Adipose tissue (tissue), 3 donors: ENCODE data around the gene KLF16. TPM values are rescaled to one million over a fixed set of nuclear protein-coding genes. Genes with fewer than 3 reads are reported as not detected.

Experiments
- H3K27ac ChIP-seq: one replicate; pipeline ENCODE4 v1.5.1; 2013; ENCODE audit warnings: low read depth, low read length
- WGBS, 3 donors: extraction: QIAGEN DNeasy Blood & Tissue Kit; methylation state at CpG; one replicate each; pipeline ENCODE4 v1.1.7; 2013; 5-methylcytosine and 5-hydroxymethylcytosine counted together
- polyA plus RNA-seq, 3 donors: library from polyadenylated mRNA; stranded (reverse); fragments of 200-250 nt; gene quantifications; one replicate each; pipeline ENCODE4 v1.2.3, GENCODE V29; 2013
- donor health status: healthy with polysubstance abuse.
- donor health status: Bipolar disorder and iron deficiency.
- donor health status: healthy.

Gene KLF16
- polyA plus RNA-seq, 3 donors: 3.7 to 14.4 (median 9.8) TPM

DNA sequence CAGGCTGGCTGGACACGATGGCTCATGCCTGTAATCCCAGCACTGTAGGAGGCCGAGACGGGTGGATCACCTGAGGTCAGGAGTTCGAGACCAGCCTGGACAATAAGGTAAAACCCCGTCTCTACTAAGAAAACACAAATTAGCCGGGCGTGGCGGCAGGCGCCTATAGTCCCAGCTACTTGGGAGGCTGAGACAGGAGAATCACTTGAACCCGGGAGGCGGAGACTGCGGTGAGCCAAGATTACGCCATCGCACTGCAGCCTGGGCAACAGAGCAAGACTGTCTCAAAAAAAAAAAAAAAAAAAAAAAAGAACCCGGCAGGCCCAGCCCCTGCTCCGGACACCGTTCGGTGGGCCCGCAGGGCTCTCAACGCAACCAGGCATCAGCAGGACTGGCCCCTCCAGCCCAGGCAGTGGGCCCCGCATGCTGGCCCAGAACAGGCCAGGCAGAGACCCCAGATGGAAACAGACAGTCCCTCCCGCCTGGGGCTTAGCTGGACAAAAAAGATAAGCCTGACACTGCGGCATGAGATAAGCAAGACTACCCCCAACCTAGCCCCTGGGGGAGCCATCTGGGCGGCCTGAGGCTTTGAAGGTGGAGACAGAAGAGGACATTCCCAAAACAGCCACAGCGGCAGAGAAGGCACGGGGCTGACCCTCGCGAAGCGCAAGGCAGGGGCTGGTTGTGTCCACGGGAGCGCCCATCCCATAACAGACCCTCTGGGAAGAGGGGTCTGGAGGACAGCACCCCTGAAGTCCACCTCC lies 26.7 kb downstream of the KLF16 start:
- no peak overlapping the region for H3K27ac ChIP-seq
- 84 to 93% (median 91%) methylated on average over 30 to 31 of the region's 31 CpGs for WGBS, 3 donors

- no peak overlapping the region for H3K27ac ChIP-seq
- WGBS, 3 donors: 46 to 70% (median 62%) methylated on average over 13 to 15 of the region's 15 CpGs
Observed at GRCh38 chr19:1833540-1833939, 29.8 kb downstream of the KLF16 start.

DNA sequence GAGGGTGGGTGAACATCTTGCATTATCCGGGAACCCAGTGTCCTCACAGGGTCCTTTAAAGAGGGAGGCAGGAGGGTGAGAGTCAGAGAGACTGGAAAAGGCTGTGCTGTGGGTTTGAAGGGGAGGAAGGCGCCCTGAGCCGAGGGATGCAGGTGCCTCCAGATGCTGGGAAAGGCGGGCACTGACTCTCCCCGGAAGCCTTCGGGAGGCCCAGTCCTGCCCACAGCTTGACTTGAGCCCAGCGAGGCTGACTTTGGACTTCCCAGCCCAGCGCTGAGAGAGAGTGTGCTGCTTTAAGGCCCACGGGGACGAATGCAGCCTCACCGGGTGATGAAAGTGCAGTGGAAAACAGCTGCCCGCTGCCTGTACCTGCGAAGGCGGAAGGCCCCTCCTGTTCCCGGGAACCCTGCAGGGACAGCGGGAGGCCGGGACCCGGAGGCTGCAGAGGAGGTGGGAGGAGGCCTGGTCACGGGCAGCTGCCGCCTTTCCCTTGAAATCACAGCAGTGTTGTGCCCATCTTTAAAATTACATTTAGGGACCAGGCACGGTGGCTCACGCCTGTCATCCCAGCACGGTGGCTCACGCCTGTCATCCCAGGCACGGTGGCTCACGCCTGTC lies 31.2 kb downstream of the KLF16 start:
- H3K27ac ChIP-seq: no peak overlapping the region
- 87 to 95% (median 90%) methylated on average over 26 of the region's 26 CpGs for WGBS, 3 donors

DNA sequence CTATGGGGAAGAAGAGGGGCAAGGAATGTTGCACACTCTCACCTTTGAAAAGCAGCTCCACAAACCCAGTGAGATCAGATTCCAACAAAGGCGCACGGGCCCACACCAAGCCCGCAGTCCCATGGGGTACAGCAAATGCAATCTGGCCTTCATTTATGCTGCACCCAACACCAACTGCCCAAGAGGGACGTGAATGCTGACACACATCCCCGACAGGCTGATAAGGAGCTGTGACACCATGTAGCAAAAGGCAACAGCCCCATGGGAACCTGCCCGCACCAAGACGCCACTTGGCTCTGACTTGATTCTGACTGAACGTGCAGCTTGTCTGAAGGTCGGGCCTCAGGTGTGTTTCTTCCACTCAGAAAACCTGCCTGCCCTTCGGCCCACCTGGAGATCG lies 32.4 kb downstream of the KLF16 start:
- 79 to 91% (median 84%) methylated on average over 11 of the region's 11 CpGs for WGBS, 3 donors
- no peak overlapping the region for H3K27ac ChIP-seq

- 85 to 91% (median 87%) methylated on average over 15 of the region's 15 CpGs for WGBS, 3 donors
- H3K27ac ChIP-seq: no peak overlapping the region
Observed at GRCh38 chr19:1830568-1830967, 32.8 kb downstream of the KLF16 start.

- WGBS, 3 donors: 86 to 95% (median 89%) methylated on average over 11 of the region's 11 CpGs
- no peak overlapping the region for H3K27ac ChIP-seq
Observed at GRCh38 chr19:1829958-1830357, 33.4 kb downstream of the KLF16 start.

DNA sequence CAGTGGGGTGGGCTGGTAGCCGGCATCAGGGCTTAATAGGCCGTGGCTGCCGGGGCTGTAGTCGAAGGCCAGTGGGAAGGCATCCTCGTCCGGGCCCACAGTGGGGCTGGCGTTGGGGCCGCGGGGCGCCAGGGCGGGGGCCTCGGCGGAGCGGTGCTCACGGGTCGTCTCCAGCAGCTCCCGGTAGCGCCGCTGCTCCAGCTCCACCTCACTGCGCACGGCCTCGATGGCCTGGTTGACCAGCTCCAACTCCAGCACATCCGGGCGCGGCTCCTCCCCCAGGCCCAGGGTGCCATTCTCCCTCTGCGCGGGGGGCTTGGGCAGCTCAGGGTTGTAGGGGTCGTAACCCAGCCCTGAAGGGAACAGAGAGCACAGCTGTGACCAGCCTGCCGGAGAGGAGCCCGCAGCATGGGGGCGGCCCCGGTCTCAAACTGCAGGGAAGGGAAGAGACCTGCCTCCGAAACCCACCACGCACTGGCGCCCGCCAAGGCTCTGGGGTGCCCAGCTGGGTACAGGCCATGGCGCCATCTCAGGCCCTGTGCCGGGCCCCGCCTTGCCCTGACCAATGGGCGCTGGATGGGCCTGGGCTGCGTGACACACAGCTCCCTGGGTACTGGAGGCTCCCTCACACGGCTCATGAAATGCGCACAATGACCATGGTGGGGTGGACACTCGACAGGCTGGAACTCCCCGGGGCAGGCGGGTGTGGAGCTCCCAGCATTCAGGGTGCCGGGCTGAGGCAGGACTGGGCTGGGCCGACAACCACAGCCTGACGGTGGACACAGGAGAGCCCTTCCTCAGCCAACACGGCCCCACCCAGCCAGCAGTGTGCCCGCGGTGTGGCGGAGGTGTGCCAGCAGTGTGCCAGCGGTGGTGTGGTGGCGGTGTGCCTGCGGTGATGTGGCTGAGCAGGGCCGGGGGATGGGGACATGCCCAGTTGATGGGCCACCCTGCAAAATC lies 34.8 kb downstream of the KLF16 start:
- H3K27ac ChIP-seq: no peak overlapping the region
- 91 to 94% (median 92%) methylated on average over 41 to 57 of the region's 57 CpGs for WGBS, 3 donors

DNA sequence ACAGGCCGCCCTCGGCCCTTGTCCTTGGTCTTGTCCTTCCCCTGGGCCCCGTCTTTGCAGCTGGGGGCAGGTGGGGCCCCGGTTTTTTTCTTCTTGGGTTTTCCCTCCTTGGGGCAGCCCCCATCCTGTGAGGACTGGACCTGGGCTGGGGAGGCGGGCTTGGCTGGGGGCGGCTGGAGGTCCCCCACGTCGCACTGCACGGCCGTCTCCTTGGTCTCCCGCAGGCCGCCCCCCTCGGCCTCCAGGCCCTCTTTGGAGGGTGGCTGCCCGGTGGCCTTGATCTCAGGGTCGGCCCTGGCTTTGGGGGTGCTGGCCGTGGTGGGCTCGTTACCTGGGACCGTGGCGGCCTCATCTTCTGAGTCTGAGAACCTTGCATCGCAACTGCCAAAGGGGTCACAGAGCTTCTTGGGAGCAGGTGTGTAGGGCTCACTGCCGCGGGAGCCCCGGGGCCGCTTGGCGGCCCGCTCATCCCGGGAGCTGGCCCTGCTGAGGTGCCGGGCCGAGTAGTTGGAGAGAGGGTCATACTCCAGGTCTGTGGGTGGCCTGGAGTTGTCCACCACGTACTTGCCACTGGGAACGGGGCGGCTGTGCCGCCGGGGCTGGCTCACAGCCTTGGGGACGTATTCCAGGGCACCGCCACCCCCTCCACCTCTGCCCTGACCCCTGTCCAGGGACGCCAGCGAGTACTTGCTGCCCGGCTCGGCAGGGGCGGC lies 35.7 kb downstream of the KLF16 start:
- WGBS, 3 donors: 90 to 94% (median 93%) methylated on average over 38 to 41 of the region's 41 CpGs
- H3K27ac ChIP-seq: no peak overlapping the region

GRCh38 chr19:1826557-1827521 lies 36.5 kb downstream of the KLF16 start:
- H3K27ac ChIP-seq: no peak overlapping the region
- WGBS, 3 donors: 57 to 70% (median 67%) methylated on average over 47 to 62 of the region's 63 CpGs

DNA sequence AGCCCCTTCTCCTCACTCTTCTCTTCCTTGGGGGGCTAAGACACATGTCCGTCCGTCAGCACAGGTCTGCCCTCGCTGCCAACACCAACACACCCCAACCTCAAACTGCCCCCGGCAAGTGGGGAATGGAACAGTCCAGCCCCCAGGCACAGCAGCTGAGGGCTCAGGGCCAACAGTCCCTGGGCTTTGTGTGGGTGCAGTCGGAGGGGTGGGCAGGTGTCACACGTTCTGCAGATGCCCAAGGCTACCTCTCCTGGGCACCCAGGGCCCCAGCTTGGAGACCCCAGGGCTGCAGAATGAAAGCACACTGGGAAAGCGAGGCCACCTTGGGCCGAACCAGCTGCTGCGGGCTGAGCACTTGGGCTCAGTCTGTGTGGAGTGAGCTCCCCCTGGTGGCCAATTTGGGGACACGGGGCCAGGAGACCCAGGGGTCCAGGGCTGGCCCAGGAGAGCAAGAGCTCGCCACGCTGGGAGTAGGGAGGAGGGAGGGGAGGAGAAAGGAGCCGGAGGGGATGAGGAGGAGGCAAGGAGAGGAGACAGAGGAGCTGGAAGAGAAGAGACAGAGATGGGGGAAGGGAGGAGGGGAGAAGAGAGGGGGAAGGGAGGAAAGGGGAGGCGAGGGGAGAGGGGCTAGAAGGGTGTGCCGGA lies 37.3 kb downstream of the KLF16 start:
- no peak overlapping the region for H3K27ac ChIP-seq
- 31 to 43% (median 37%) methylated on average over 15 of the region's 15 CpGs for WGBS, 3 donors

DNA sequence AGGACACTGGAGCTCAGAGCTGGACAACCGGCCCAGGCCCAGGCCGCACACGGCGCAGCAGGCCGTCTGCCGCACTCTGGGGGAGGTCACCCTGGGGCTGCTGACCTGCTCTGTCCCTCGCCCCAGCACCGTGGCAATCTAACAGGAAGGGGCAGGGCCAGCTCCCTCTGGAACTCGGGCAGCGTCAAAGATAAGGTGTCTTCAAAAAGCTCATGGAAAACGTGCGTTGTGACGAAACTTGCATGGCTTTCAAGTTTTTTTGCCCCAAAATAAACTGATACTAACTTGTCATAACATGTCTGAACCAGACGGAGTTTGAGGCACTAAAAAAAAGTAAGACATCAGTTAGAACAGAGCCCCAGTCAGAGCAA lies 39.1 kb downstream of the KLF16 start:
- H3K27ac ChIP-seq: no peak overlapping the region
- 83 to 90% (median 86%) methylated on average over 14 of the region's 14 CpGs for WGBS, 3 donors

- WGBS, 3 donors: 89 to 93% (median 92%) methylated on average over 27 to 36 of the region's 36 CpGs
- no peak overlapping the region for H3K27ac ChIP-seq
Observed at GRCh38 chr19:1823539-1824251, 39.7 kb downstream of the KLF16 start.

- WGBS, 3 donors: 85 to 91% (median 90%) methylated on average over 8 of the region's 8 CpGs
- no peak overlapping the region for H3K27ac ChIP-seq
Observed at GRCh38 chr19:1823020-1823419, 40.4 kb downstream of the KLF16 start.

GRCh38 chr19:1822210-1822609 lies 41.2 kb downstream of the KLF16 start:
- H3K27ac ChIP-seq: no peak overlapping the region
- WGBS, 3 donors: 89 to 92% (median 91%) methylated on average over 19 of the region's 19 CpGs

DNA sequence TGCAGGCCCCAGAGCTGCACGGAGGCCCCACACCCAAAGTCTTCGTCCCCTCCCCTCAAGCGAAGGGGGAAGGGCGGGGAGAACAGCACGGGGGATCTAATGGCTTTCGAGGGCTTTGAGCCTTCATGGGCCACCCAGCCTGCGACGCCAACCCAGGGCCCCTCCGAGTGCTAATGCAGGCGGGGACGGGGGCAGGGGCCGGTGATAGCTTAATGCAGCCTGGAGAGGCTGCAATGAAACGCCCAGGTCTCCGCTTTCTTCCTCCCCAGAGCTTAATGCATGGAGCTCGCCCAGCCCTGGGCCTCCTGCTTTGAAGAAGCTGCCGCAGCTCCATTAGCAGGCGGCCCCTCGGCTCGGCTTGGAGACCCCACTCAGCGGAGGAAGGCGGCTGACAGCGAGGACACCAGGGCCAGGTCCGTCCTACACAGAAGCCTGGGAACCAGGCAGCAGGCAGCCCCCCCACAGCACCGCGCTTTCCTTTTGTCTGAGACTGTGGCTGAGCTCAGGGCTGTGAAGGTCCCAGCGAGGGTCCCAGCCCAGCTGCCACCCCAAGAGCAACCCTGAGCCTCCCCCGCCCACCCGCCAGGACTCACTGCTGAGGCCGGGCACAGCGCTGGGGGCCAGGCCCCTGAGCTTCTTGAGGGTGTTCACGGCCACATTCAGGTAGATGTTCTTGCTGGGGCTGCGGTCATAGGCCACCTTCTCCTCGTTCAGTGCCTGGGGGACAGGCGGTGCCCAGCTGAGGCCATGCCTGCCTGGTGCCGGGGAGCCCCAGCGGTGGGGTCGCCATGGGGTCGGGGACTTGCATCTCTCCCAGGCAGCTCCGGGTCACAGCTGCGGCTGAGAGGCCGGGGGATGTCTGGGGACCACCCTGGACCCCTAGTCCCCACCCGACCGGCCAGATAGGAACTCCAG lies 43.8 kb downstream of the KLF16 start:
- WGBS, 3 donors: 89 to 91% (median 89%) methylated on average over 38 to 43 of the region's 43 CpGs
- no peak overlapping the region for H3K27ac ChIP-seq
